Measurements from ENCODE around the gene SCAF8. TPM values are rescaled to one million over a fixed set of nuclear protein-coding genes. Genes with fewer than 3 reads are reported as not detected.
A peak's percentile ranks its signal among the peaks of the same experiment; 100 is the strongest.
"Not testable (repeated sequence)": the region's sequence is repeated elsewhere in the genome, so short reads cannot be mapped to it uniquely, and the experiment has no call there.

The SCAF8 gene, protein sequence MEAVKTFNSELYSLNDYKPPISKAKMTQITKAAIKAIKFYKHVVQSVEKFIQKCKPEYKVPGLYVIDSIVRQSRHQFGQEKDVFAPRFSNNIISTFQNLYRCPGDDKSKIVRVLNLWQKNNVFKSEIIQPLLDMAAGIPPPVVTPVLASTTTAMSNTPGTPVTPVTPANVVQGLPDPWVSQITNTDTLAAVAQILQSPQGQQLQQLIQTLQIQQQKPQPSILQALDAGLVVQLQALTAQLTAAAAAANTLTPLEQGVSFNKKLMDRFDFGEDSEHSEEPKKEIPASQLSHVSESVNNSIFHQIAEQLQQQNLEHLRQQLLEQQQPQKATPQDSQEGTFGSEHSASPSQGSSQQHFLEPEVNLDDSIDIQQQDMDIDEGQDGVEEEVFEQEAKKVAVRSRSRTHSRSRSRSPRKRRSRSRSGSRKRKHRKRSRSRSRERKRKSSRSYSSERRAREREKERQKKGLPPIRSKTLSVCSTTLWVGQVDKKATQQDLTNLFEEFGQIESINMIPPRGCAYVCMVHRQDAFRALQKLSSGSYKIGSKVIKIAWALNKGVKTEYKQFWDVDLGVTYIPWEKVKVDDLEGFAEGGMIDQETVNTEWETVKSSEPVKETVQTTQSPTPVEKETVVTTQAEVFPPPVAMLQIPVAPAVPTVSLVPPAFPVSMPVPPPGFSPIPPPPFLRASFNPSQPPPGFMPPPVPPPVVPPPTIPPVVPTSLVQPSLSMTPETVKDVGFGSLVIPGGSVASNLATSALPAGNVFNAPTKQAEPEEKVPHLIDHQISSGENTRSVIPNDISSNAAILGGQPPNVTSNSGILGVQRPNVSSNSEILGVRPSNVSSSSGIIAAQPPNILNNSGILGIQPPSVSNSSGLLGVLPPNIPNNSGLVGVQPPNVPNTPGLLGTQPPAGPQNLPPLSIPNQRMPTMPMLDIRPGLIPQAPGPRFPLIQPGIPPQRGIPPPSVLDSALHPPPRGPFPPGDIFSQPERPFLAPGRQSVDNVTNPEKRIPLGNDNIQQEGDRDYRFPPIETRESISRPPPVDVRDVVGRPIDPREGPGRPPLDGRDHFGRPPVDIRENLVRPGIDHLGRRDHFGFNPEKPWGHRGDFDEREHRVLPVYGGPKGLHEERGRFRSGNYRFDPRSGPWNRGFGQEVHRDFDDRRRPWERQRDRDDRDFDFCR (N-terminal part only)
- 43.6 TPM for total RNA-seq (ENCODE audit: insufficient read depth, low replicate concordance)

- DNase-seq (ENCODE audit: low spot score), result peak; percentile 91
Observed at GRCh38 chr6:154733183-154733625, at the start of gene SCAF8. Gene SCAF8 (plus strand): TSS chr6:154733416. CDS start chr6:154733901, 485 bp downstream.

- DNase-seq (ENCODE audit: low spot score), result no peak
Observed at GRCh38 chr6:154683756-154684523, 49.3 kb upstream of the SCAF8 start.

DNA sequence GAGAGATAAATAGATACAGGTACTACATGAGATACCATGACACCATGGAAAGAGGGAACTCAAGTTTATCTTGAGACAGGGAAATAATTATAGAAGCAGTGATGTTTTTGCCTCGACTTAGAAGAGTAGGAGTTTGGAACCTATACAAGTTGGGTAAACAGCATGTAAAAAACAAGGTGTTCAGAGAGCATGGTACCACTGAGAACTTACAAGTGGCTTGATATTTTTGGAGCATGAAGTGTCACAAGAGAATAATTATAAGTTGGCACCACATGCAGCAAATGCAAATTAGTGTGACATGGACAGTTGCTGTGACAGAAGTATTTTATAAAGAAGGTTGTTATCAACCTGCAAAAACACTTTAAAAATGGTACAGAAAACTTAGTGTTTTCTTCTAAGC is 47.1 kb upstream of the SCAF8 start:
- no peak for DNase-seq (ENCODE audit: low spot score)

DNA sequence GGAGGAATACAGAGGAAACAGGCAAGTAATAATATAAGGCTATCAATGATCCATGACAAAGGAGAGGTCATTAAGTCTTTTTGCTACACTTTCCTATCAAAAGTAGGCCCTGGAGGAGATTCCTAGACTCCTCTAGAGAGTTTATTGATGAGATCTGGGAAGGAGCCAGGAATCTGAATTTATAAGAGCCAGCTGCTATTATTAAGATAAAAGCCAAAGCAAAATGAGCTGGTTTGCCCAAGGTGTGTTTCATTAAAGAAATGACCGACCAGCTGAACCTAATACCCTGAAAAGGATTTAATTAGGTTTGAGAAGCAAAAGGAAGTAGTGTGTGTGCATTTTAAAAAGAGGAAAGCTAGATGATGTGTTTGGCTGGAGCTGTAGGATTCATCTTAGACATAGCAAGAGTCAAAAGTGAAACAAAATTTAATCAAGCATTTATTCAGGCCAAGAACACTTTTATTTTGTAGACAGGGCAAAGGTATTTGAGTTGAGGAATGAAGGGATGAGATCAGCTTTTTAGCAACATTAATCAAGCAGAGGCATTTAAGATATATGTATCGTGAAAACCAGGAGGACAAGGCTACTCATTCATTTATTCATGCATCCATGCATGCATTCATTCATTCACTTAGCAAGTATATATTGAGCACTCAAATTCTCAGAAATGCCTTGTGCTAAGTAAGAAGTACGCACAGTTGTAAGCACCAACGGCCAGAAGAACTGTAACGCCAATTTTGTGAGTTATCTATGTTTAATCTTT is 43.5 kb upstream of the SCAF8 start:
- no peak for DNase-seq (ENCODE audit: low spot score)

GRCh38 chr6:154690857-154691256 is 42.4 kb upstream of the SCAF8 start:
- no peak for DNase-seq (ENCODE audit: low spot score)

DNA sequence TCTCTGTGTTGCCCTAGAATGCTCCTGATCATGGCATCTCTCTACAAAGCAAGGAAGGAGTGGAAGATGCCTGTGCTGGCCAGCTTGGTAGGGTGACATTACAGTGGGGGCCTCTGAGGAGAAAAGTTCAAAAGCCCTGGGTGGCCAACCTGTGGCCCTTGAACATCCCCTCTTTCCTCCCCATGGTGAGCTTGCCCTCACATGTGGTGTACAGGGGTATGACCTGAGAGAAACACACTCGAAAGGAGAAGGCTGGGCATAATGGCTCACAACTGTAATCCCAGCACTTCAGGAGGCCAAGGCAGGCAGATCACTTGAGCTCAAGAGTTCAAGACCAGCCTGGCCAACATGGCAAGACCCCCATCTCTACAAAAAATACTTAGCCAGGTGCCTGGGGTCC is 36.6 kb upstream of the SCAF8 start:
- no peak for DNase-seq (ENCODE audit: low spot score)

DNA sequence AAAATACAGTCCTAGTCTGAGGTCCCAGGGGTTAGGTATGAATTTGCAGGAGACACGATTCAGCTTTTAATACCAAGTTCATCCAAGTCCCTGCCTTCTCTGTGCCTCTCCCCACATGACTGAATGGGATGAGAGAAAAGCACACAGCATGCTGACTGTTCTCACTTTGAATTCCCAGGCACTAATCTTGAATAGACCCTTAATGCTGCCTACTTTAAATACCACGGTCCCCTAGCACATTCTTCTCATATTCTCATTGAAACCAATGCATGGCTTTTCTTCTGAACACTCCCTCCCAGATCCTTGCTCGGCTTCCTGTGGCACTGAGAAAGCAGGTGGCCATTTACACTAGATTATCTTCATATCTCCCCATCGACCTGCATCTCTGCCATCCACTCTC is 30.1 kb upstream of the SCAF8 start:
- no peak for DNase-seq (ENCODE audit: low spot score)

DNA sequence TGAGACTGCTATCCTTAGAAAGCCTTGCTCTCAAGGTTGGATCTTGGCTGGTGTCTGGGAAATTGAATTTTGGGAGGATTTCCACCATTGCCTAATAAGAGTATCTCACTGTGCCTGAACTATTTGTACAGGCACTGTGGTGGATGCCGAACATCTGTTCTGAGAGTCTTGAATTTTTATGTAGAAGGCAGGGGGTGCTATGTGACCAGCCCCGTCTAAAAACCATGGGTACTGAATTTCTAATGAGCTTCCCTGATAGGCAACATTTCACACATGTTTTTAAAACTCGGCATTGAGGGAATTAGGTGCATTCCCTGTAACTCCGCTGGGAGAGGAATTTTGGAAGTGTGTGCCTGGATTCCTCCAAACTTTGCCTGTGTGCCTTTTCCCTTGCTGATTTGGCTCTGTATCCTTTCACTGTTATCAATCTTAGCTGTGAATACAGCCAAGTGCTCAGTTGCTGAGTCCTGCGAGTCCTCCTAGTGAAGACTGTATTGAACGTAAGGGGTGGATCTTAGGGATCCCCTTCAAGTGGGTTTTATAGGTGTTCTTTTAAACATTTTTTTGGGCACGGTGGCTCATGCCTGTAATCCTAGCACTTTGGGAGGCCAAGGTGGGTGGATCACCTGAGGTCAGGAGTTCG is 27.6 kb upstream of the SCAF8 start:
- DNase-seq (ENCODE audit: low spot score), result no peak

DNA sequence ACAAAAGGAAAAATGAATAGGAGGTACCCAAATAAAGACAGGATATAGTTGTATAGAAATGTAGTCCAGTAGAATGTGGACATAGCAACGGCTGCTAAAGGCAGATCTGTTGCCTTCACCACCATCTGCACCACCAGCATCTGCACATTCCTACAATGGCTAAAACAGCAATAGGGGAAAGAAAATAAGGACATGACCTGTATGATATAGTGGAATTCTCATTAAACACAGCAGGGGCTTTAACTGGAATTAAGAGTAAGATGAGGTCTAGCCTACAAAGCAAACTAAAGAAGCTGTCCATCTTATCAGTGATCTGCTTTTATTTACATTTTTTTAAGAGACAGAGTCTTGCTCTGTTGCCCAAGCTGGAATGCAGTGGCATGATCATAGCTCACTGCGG is 26.8 kb upstream of the SCAF8 start:
- peak; percentile 7 for DNase-seq (ENCODE audit: low spot score)

DNA sequence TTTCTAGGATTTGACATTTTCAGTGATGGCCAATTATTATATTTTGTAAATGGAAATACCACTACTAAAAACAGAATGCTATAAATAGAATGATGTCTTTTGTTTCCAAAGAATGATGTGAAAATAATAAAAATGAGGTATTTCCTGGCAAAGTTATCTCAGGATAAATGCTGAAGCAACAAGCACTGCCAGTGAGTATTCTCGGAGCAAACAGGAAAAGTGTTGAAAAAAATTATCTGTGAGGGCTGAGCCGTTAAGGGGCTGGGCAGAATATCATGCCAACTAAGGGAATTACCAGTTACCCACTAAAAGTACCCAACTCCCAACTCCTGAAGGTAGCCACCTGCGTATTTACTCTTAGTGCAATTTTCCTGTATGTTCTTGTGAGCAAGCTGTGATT is 23.6 kb upstream of the SCAF8 start:
- DNase-seq (ENCODE audit: low spot score), result no peak

- DNase-seq (ENCODE audit: low spot score), result no peak
Observed at GRCh38 chr6:154710689-154711088, 22.5 kb upstream of the SCAF8 start.

- no peak for DNase-seq (ENCODE audit: low spot score)
Observed at GRCh38 chr6:154715446-154715845, 17.8 kb upstream of the SCAF8 start.

DNA sequence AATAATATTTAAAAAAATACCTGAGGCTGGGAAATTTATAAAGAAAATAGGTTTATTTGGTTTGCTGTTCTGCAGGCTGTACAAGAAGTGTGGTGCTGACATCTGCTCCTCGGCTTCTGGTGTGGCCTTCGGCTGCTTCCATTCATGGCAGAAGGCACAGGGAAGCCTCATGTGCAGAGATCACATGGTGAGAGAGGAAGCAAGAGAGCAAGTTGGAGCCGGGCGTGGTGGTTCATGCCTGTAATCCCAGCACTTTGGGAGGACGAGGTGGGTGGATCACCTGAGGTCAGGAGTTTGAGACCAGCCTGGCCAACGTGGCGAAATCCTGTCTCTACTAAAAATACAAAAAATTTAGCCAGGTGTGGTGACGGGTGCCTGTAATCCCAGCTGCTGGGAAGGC is 16.9 kb upstream of the SCAF8 start:
- DNase-seq (ENCODE audit: low spot score), result not testable (repeated sequence)

GRCh38 chr6:154719433-154719832 is 13.8 kb upstream of the SCAF8 start:
- DNase-seq (ENCODE audit: low spot score), result no peak

DNA sequence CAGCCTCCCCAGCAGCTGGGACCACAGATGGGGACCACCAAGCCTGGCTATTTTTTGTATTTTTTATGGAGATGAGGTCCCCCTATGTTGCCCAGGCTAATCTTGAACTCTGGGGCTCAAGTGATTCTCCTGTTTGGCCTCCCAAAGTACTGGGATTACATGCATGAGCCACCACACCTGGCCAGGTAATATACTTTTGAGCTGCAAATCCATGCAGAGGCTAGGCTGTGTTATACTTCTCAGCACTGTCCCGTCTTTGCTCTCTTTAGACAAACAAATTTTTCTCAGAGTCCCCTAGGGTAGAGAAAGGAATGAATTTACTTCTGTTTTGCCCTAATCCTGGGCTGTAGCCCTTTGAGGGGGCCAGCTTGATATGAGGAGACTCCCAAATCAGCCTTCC is 13.4 kb upstream of the SCAF8 start:
- DNase-seq (ENCODE audit: low spot score), result no peak

GRCh38 chr6:154721460-154721859 is 11.8 kb upstream of the SCAF8 start:
- no peak for DNase-seq (ENCODE audit: low spot score)

- DNase-seq (ENCODE audit: low spot score), result no peak
Observed at GRCh38 chr6:154726887-154727286, 6.3 kb upstream of the SCAF8 start.

- no peak for DNase-seq (ENCODE audit: low spot score)
Observed at GRCh38 chr6:154731296-154732218, 1.7 kb upstream of the SCAF8 start.

All from umbilical cord (tissue), 2 donors.